GM19328 (cell line): ENCODE data around the gene LCE1D.

ENCODE experiments used
- ATAC-seq: cut with Tn5 transposase; IDR thresholded peaks from one replicate; pipeline ENCODE4 v1.9.1; 2021; ENCODE audit warnings: mild to moderate bottlenecking, moderate library complexity; ENCODE audit not compliant: unreplicated experiment

Gene LCE1D

DNA sequence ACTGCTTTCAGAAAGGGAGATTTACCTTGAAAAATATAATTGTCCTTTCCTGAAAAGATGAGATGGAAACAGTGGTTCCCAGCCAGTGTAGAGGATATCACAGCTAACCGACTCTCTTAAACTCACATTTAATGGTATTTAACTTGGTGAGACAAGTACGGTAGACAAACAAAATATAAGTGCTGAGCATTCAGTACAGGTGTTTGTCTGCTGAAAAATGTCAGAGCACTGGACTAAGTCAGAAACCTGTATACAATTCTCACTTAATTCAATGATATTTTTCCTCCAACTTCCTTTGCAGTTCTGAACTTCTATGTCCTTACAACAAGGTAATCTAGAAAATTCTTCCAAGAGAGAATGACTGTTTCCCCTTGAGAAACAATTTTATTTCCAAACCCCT is 15.2 kb downstream of the LCE1D start, which contains the start of gene LCE1B:
LCE1B (plus strand) TSS at position 301 of the 400 bp plus-strand sequence. CDS start 476 bp downstream, outside the sequence.
- no peak for ATAC-seq

DNA sequence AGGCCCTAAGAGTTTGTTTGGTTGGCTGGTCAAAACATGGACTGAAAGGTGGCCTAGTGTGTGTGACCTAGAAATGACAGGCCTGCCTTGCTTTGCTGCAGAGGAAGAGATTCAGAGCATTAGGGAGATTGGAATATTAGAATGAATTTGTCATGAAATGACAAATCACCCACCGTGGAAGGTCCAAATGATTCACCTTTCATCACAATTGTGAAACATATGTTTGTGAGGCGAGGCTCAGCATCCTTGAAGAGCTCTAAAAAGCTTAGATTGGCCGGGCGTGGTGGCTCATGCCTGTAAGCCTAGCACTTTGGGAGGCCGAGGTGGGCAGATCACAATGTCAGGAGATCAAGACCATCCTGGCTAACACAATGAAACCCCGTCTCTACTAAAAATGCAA is 20.8 kb downstream of the LCE1D start:
- no peak for ATAC-seq

DNA sequence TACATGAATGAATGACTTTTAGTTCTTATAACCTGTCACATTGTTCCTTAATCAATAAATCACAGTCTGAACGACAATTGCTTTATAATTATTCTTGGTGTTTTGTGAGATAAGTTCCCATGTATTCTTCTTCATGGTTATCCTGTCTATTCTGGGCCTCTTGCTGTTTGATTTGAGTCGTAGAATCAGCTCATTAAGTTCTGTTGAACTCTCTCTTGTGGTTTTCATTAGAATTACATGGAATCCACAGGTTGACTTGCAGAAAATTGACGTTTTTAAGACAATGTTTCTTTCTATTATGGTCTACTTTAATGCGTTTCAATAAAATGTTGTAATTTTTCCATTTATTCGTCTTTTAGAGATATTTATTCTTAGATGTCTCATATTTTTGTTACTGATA is 26.8 kb downstream of the LCE1D start:
- no peak for ATAC-seq

DNA sequence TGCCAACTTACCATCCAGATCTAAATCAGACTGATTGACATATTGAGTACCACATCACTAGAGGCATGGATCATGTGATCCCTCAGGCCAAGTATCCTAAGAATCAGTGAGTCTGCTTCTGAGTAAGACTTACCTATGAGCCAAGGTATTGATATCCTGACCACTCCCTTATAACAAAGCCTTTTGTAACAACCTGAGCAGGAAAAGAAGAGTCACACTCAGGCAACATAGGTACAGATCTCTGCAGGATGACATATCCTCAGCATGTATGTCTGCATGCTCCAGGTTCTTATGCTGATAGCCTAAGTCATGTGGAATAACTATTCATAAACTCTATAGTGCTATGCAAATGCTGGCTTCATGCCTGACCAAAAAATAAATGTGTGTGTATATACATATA is 28.4 kb downstream of the LCE1D start:
- no peak for ATAC-seq

DNA sequence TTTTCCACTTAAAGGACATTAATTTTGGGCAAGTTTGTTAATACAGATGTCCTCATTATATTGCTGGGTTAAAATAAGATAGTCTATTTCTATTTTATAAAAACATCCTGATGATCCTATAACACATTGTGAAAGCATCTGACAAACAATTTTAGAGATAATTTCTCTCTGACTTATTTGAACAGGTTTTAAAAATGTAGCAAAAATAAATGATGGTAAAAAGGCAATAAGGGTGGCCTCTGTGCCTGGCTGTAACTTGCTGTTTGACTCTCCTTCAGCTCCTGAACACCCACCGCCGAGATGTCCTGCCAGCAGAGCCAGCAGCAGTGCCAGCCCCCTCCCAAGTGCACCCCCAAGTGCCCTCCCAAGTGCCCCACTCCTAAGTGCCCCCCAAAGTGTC is 30.7 kb downstream of the LCE1D start, which contains the start of gene LCE1A:
LCE1A (plus strand) TSS at position 301 of the 400 bp plus-strand sequence; CDS start at position 301, 0 bp downstream.
- no peak for ATAC-seq

DNA sequence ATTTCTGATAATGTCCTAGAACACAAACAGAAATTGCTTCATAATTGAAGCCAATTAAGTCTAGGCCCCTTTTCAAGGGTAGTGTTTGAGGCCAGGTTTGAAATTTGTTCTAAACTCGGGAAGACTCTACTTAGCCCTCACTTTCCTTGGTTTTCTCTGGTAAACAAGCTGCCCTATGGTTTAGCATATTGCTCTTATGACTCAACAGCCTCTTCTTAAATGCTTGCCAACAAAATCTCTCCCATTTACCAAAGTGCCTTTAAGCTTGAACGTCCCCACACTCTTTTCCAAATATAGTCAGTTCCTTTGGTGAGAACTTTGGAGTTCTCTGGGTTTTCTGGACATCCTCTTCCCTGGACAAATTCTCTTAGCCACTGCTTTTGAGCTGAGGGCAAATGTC is 40.3 kb downstream of the LCE1D start:
- no peak for ATAC-seq

DNA sequence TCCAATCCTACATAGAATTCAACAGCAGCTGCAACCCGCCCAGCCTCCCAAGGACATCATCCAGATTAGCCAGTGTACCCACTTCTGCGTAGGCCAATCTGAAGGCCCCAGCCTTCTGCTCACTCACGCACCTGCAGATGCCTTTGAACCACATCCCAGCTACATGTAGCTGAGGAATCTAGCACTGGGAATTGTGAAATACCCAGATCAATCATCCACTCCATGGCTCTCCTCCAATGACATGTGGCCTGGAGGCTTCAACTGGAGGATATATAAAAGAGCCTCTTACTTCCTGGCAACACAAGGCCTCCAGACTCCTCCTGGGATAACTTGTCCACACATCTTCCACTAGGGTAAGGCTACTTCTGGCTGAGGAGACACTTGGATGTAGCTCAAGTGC is 46.0 kb downstream of the LCE1D start, which contains the start of gene LCE6A:
LCE6A (plus strand) TSS at position 301 of the 400 bp plus-strand sequence. CDS start 665 bp downstream, outside the sequence.
- no peak for ATAC-seq
